ENCODE measurements around the gene FEM1C.

- no peak for TF ChIP-seq EZH2 (IDR thresholded peaks at IDR 0.05)
- TF ChIP-seq POLR2AphosphoS5 (IDR thresholded peaks at IDR 0.05; ENCODE audit: borderline replicate concordance, low read depth, low read length), result no peak
These were observed 36.9 kb downstream of the FEM1C start for GRCh38 chr5:115507681-115508080.

All from SK-N-MC (cell line).